ENCODE data around the gene GALNS. TPM values are rescaled to one million over a fixed set of nuclear protein-coding genes. Genes with fewer than 3 reads are reported as not detected.

The GALNS gene
- total RNA-seq, 1 donor from 2014 or later: 62.2 TPM

DNA sequence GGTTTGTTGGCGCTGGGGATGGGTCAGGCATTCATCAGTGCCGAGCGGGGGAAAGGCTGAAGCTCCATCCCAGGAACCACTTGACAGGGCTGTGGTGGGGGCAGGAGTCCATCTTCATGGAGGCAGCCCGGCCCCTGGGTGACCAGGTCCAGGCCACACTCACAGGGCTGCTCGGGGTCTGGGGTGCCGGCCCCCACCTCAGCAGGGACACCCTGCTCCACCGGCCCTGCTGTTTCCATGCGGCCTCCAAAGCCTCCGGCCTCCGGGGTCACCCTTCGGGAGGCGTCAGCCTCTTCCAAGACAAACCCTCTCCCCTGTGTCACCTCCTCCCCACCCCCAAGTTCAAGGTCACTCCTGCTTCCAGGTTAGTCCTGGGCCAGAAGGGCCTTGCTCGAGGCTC is 22.1 kb downstream of the GALNS start:
- H3K4me3 ChIP-seq: no peak overlapping the region
- intact Hi-C loops (cut with DNase I): no loop called here
- no peak for TF ChIP-seq CTCF (IDR thresholded peaks at IDR 0.05)
- no peak for DNase-seq (ENCODE audit: low spot score in 2 of 2)
- peaks cover 12 to 37% of the 10 kb centered on the region in 2 donors for H3K36me3 ChIP-seq
- H3K27ac ChIP-seq: no peak overlapping the region
- no peaks in the 10 kb centered on the region for H3K27me3 ChIP-seq
- no peaks in the 10 kb centered on the region for H3K9me3 ChIP-seq
- no peaks in the 10 kb centered on the region for H3K4me1 ChIP-seq

GRCh38 chr16:88833086-88833485 is 23.7 kb downstream of the GALNS start:
- TF ChIP-seq CTCF (IDR thresholded peaks at IDR 0.05): no peak
- H3K27me3 ChIP-seq: no peaks in the 10 kb centered on the region
- DNase-seq (ENCODE audit: low spot score in 2 of 2): no peak
- peaks cover 10 to 39% of the 10 kb centered on the region in 2 donors for H3K36me3 ChIP-seq
- no peak overlapping the region for H3K4me3 ChIP-seq
- H3K27ac ChIP-seq: no peak overlapping the region
- H3K9me3 ChIP-seq: no peaks in the 10 kb centered on the region
- H3K4me1 ChIP-seq: no peaks in the 10 kb centered on the region
- intact Hi-C loops (cut with DNase I): no loop called here

DNA sequence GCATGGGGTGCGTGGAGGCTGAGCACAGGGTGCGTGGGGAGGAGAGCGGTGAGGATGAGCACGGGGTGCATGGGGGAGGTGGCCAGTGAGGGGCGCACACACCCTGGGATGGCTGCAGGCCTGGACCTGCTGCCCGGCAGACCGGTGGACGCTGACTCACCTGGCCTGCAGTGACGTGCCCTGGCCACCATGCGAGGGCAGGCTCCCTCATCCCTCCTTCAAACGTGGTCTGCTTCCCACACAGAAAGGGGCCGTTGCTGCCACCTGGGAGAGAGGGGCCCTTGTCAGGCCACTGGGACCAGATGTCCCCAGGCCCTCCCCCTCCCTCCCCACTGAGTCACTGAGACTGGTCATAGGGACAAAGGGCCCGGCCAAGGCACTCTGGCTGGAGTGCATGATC is 24.9 kb downstream of the GALNS start:
- no peak for DNase-seq (ENCODE audit: low spot score in 2 of 2)
- no peaks in the 10 kb centered on the region for H3K4me1 ChIP-seq
- intact Hi-C loops (cut with DNase I): no loop called here
- H3K27me3 ChIP-seq: no peaks in the 10 kb centered on the region
- H3K4me3 ChIP-seq: no peak overlapping the region
- H3K27ac ChIP-seq: no peak overlapping the region
- no peaks in the 10 kb centered on the region for H3K9me3 ChIP-seq
- H3K36me3 ChIP-seq: peaks cover 7 to 41% of the 10 kb centered on the region in 2 donors
- TF ChIP-seq CTCF (IDR thresholded peaks at IDR 0.05): no peak

DNA sequence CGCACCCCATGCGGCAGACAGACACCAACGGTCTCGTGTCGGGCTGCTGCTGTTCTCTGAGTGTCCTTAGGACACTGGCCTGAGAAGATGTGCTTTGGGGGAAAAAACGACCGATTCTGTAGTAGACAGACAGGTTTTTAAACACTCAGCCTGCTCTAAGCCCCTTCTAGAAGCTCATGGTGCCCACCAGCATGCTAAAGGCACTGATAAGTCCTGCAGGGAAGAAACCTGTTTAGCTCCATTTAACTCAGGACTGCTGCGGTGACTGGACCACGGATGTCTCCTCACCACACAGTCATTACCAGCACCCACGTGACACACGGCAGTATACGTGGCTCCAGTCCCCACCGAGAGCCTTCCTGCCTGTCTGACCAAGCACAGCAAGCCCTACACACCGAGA is 26.0 kb downstream of the GALNS start:
- DNase-seq (ENCODE audit: low spot score in 2 of 2): no peak
- Histone ChIP-seq H3K27ac (no peak overlapping the region), H3K9me3 (no peaks in the 10 kb centered on the region), H3K27me3 (no peaks in the 10 kb centered on the region), H3K4me3 (no peak overlapping the region), H3K4me1 (no peaks in the 10 kb centered on the region), H3K36me3 (peaks cover 7 to 42% of the 10 kb centered on the region in 2 donors)
- intact Hi-C loops (cut with DNase I): no loop called here
- no peak for TF ChIP-seq CTCF (IDR thresholded peaks at IDR 0.05)

DNA sequence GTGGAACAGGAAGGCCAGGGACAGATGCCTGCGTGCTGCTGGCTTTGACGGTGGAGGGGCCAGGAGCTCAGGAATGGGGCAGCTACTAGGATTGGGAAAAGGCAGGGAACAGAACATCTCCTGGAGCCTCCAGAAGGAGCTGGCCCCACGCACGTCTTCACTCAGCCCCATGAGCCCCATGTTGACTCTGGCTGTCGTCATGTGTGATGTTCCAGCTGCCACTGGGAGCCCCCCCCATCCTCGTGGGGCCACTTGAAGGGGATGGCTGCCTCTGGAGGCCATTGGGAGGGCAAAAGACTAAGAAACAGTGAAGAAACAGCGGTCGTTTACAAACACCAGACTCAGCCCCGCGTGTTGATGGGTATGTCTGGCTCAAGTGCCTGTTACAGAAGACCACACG is 26.5 kb downstream of the GALNS start:
- Histone ChIP-seq H3K27ac (no peak overlapping the region), H3K4me1 (no peaks in the 10 kb centered on the region), H3K27me3 (no peaks in the 10 kb centered on the region), H3K4me3 (no peak overlapping the region), H3K9me3 (no peaks in the 10 kb centered on the region), H3K36me3 (peaks cover 7 to 40% of the 10 kb centered on the region in 2 donors)
- DNase-seq (ENCODE audit: low spot score in 2 of 2): no peak
- intact Hi-C loops (cut with DNase I): no loop called here
- no peak for TF ChIP-seq CTCF (IDR thresholded peaks at IDR 0.05)

GRCh38 chr16:88828711-88829110 is 28.0 kb downstream of the GALNS start:
- Histone ChIP-seq H3K4me3 (no peak overlapping the region), H3K27me3 (no peaks in the 10 kb centered on the region), H3K36me3 (peaks cover 13 to 43% of the 10 kb centered on the region in 2 donors)

More at GRCh38 chr16:88828711-88829110, 28.0 kb downstream of the GALNS start:
- Histone ChIP-seq H3K27ac (no peak overlapping the region), H3K4me1 (no peaks in the 10 kb centered on the region), H3K9me3 (no peaks in the 10 kb centered on the region)
- TF ChIP-seq CTCF (IDR thresholded peaks at IDR 0.05): no peak
- no peak for DNase-seq (ENCODE audit: low spot score in 2 of 2)
- intact Hi-C loops (cut with DNase I): no loop called here

Data from ascending aorta (tissue), 2 donors.